Measurements from ENCODE around the gene HRAS.

DNA sequence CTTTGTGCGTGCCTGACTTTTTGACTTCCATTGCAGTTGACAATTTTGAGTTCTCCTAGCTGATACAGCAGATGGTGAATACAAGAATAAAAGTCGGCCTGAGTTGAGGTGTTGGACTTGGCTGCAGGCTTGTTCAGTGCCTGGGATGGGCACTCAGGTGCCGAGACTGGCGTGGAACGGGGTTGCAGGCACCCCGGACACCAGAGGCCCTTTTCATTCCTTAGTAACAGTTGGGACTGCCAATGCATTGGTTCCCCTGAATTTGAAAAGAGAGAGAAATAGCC lies 42.2 kb upstream of the HRAS start:
- TF ChIP-seq, protein P1, sequence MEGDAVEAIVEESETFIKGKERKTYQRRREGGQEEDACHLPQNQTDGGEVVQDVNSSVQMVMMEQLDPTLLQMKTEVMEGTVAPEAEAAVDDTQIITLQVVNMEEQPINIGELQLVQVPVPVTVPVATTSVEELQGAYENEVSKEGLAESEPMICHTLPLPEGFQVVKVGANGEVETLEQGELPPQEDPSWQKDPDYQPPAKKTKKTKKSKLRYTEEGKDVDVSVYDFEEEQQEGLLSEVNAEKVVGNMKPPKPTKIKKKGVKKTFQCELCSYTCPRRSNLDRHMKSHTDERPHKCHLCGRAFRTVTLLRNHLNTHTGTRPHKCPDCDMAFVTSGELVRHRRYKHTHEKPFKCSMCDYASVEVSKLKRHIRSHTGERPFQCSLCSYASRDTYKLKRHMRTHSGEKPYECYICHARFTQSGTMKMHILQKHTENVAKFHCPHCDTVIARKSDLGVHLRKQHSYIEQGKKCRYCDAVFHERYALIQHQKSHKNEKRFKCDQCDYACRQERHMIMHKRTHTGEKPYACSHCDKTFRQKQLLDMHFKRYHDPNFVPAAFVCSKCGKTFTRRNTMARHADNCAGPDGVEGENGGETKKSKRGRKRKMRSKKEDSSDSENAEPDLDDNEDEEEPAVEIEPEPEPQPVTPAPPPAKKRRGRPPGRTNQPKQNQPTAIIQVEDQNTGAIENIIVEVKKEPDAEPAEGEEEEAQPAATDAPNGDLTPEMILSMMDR (IDR thresholded peaks at IDR 0.05): no peak
- TF ChIP-seq POLR2A (IDR thresholded peaks at IDR 0.05): no peak
- no peak for TF ChIP-seq POLR2AphosphoS5 (IDR thresholded peaks at IDR 0.05)
